AG04449 (cell line): ENCODE results near the gene SLC37A1.

Experiments
- CTCF ChIA-PET: fragments of 350-600 bp; formaldehyde crosslinking; extraction: SDS; loops from one replicate; lab custom pipeline; 2021; ENCODE audit warnings: antibody characterized with exemption; lab: Yijun Ruan, JAX
- POLR2A ChIA-PET: fragments of 400-600, 350-600 bp; formaldehyde crosslinking; extraction: SDS; loops from one replicate; lab custom pipeline; 2020; ENCODE audit warnings: antibody characterized with exemption, inconsistent platforms; lab: Yijun Ruan, JAX
- DNase-seq: peaks from one replicate; pipeline ENCODE4 v3.0.0-alpha.2; 2010; ENCODE audit warnings: low read depth, low spot score
- H3K4me3 ChIP-seq: 2 replicates; pipeline ENCODE4 v1.5.1; 2011; ENCODE audit warnings: low read depth, mild to moderate bottlenecking, control low read depth, low read length
- CTCF ChIP-seq: IDR thresholded peaks from one replicate; pipeline ENCODE4 v1.5.1; 2011; ENCODE audit warnings: mild to moderate bottlenecking, moderate library complexity, low read length, control low read depth, inconsistent platforms; ENCODE audit not compliant: insufficient read depth; ENCODE audit errors: missing control alignments

SLC37A1 gene

GRCh38 chr21:42492201-42492600, 21.5 kb upstream of the SLC37A1 start:
- no peak for DNase-seq
- ChIA-PET POLR2A (no interaction called here), CTCF (no interaction called here)
- no peak for TF ChIP-seq CTCF
- no peak overlapping the region for H3K4me3 ChIP-seq

DNA sequence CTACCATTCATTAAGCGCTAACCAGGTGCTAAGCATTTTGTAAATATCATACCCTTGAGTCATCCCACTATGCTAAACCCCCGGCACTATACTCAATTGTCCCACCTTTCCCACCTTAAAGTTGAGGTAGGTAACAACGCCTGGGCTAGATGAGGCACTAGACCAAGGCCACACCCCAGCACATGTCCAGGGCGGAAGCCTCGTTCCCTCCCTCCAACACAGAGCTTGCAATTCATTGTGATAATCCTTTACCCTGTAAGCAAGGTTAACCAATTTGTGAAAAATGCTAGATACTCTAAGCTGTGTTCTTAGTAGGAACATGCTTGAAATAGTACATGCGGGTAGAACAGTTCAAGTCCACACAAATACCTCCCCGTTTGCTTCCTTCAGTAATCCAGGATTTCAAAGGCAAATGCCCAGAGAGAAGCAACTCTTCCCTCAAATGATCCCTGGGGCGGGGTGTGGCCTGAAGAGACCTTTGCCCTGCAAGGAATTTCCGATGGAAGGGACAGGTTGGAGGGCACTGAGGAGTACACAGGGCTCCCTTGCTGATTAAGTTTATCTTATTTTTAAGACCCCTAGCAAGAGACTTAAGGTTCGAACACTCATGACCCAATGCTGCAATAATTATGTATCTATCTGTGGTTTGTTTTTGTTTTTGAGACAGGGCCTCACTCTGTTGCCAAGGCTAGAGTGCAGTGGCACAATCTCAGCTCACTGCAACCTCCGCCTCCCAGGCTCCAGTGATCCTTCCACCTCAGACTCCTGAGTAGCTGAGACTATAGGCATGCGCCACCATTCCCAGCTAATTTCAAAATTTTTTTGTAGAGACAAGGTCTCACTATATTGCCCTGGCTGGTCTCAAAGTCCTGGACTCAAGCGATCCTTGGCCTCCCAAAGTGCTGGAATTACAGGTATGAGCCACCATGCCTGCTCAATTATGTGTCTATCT, 20.3 kb upstream of the SLC37A1 start:
- ChIA-PET CTCF (no interaction called here), POLR2A (no interaction called here)
- TF ChIP-seq CTCF = no peak
- DNase-seq = no peak
- no peak overlapping the region for H3K4me3 ChIP-seq

- ChIA-PET CTCF (no interaction called here), POLR2A (no interaction called here)
- H3K4me3 ChIP-seq = no peak overlapping the region
- no peak for TF ChIP-seq CTCF
- no peak for DNase-seq
These were observed 18.6 kb upstream of the SLC37A1 start for GRCh38 chr21:42495027-42495426.

DNA sequence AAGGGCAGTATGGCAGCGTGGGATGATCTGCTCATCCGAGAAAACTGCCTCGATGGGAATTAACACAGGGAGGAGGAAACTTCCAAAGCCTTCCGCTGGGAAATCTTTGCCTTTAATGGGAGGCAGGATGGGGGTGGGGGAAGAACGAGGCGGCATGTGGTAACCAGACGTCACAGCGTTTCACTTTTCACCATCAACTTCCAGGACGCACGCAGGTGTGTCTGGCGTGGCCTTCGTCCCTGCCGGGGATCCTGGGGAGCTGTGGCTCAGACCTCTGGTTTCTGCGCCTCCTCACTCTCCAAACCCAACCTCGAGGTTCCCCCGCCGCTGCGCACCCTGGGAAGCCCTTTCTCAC, 17.9 kb upstream of the SLC37A1 start:
- ChIA-PET POLR2A (no interaction called here), CTCF (no interaction called here)
- peak overlapping the region; percentile 75 for H3K4me3 ChIP-seq
- TF ChIP-seq CTCF = no peak
- DNase-seq = no peak

DNA sequence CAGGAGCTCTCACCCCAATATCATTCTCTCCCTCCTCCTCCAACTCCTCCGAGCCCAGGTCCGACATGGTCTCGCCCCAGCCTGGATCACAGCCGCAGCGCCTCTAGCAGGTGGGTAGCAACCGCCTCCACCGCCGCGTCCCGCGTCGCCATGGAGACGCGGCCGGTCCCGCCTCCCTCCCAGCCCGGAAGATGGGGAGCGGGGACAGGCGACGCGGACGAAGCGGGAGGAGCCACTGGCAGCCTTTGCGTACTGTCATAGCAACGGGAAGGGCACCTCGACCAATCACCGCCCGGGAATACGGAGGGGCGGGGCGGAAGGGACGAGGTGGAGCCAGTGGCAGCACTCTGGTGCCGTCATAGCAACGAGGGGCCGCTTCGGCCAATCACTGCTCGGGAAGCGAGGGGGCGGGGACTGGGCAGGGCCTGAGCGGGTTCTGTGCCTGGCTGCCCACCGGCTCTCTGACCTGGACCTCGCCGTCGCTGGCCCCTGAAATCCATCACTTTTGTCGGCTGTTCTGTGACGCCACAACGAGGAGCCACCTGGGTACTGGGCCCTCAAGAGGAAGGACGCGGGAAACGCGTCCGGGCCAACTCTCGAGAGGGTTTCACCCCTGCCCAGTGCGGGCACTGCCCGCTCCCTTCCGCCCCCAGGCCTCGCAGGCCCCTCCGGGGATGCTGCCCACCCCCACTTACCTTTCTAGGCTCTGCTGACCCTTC, 17.4 kb upstream of the SLC37A1 start, which contains the start of gene RSPH1:
Gene RSPH1, minus strand, starts transcription at position 105 of the 719 bp plus-strand sequence. Its CDS starts 38 bp downstream, at position 67.
- ChIA-PET POLR2A (no interaction called here), CTCF (no interaction called here)
- peak; percentile 78 for DNase-seq
- H3K4me3 ChIP-seq = peak within 1 kb of the TSS; percentile 75
- no peak for TF ChIP-seq CTCF

DNA sequence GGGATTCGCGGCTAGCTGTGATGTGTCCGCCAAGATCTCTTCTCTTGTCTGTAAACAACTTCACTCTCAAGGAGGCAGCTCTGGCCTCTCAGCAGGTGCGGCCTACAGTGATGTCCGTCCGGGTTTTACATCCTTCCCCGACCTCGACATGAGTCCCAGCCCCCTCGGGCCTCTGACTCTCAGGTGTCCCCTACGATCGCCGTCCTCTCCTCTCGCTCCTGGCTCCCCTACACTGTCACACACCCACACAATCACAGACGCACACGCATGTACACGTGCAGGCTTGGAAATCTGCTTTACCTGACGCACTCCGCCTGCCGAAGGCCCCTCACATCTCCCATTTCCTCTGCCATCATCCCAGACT, 16.8 kb upstream of the SLC37A1 start:
- H3K4me3 ChIP-seq = peak overlapping the region; percentile 75
- no peak for DNase-seq
- POLR2A ChIA-PET = no interaction called here
- CTCF ChIA-PET = no interaction called here
- no peak for TF ChIP-seq CTCF
